HepG2 (cell line): ENCODE data around the gene ALDH2. TPM values are rescaled to one million over a fixed set of nuclear protein-coding genes. Genes with fewer than 3 reads are reported as not detected.

Experiments
- ATAC-seq: fragments of 200-7000 bp; cut with Tn5 transposase; 3 replicates; pipeline ENCODE4 v1.9.1; 2020; ENCODE audit warnings: mild to moderate bottlenecking, moderate library complexity
- BruUV-seq: library from RNA; stranded (reverse); fragments of 400-500 nt; replicated peaks from 2 replicates; lab custom pipeline; 2021; lab: Mats Ljungman, UMichigan
- CTCF ChIA-PET: fragments of 300-600 bp; formaldehyde crosslinking; extraction: SDS; loops from one replicate; lab custom pipeline; 2021; ENCODE audit warnings: low total read pairs, inconsistent platforms, low intra/inter-chr PET ratio; lab: Yijun Ruan, JAX
- POLR2A ChIA-PET: fragments of 350-600 bp; sonication (Branson Sonifier 250); formaldehyde crosslinking; loops from one replicate; lab custom pipeline; 2020; ENCODE audit warnings: antibody characterized with exemption, inconsistent platforms; lab: Yijun Ruan, JAX
- DNase-seq: peaks from one replicate; pipeline ENCODE4 v3.0.0-alpha.2; 2015; ENCODE audit warnings: low spot score
- FAIRE-seq: peaks from 3 replicates; lab custom pipeline; 2011; peaks lifted over from hg19 to GRCh38; lab: Jason Lieb, UNC
- H2AFZ ChIP-seq: one replicate; pipeline ENCODE4 v1.6.1; 2011; ENCODE audit warnings: low read length, inconsistent platforms
- H3K27ac ChIP-seq: fragments of 300-600 bp; 3 replicates; pipeline ENCODE4 v1.8.0; 2011; ENCODE audit warnings: mixed run types, mild to moderate bottlenecking, mixed read lengths, low read length, inconsistent platforms; ENCODE audit not compliant: insufficient read depth; ENCODE audit errors: extremely low read length
- H3K27me3 ChIP-seq, 2 experiments: fragments of 200-600 bp in 1 of 2; 2 replicates in 1 of 2; 3 replicates in 1 of 2; pipeline versions ENCODE4 v1.6.0 to v1.8.0; 2011; ENCODE audit warnings: low read length in 2 of 2, mild to moderate bottlenecking in 2 of 2, moderate library complexity in 2 of 2, inconsistent platforms in 1 of 2; ENCODE audit not compliant: insufficient read depth in 2 of 2, control insufficient read depth in 1 of 2
- H3K36me3 ChIP-seq, 2 experiments: fragments of 200-600 bp in 1 of 2; replicated peaks in 1 of 2; 2 replicates in 1 of 2; 3 replicates in 1 of 2; pipeline versions ENCODE4 v1.5.1 to v1.8.0; 2011; ENCODE audit warnings: low read length in 2 of 2, inconsistent platforms in 1 of 2; ENCODE audit not compliant: insufficient read depth in 2 of 2, control insufficient read depth in 1 of 2
- H3K4me1 ChIP-seq: 2 replicates; pipeline ENCODE4 v1.5.1; 2012; ENCODE audit warnings: low read length, inconsistent platforms; ENCODE audit not compliant: insufficient read depth
- H3K4me2 ChIP-seq: 2 replicates; pipeline ENCODE4 v1.6.0; 2011; ENCODE audit warnings: low read depth, low read length, inconsistent platforms
- H3K4me3 ChIP-seq, 3 experiments: fragments of 200-600 bp in 1 of 3; sonication (generic), shearing (Covaris generic) in 1 of 3; replicated peaks in 1 of 3; 2 replicates each; pipeline ENCODE4 v1.5.1; 2011 to 2016; ENCODE audit warnings: low read length in 3 of 3, inconsistent platforms in 2 of 3, low read depth in 2 of 3, mild to moderate bottlenecking in 2 of 3, control low read depth in 1 of 3, mixed read lengths in 1 of 3; ENCODE audit not compliant: insufficient read depth in 1 of 3
- H3K79me2 ChIP-seq: one replicate; pipeline ENCODE4 v1.6.1; 2011; ENCODE audit warnings: low read length, inconsistent platforms; ENCODE audit not compliant: insufficient read depth
- H3K9ac ChIP-seq: 2 replicates; pipeline ENCODE4 v1.6.0; 2011; ENCODE audit warnings: mild to moderate bottlenecking, low read depth, low read length, inconsistent platforms; ENCODE audit not compliant: insufficient read depth
- H3K9me3 ChIP-seq: 2 replicates; pipeline ENCODE4 v1.5.1; 2012; ENCODE audit warnings: mild to moderate bottlenecking, low read length
- H4K20me1 ChIP-seq: 2 replicates; pipeline ENCODE4 v1.6.0; 2011; ENCODE audit warnings: inconsistent platforms, mild to moderate bottlenecking, low read length, moderate library complexity; ENCODE audit not compliant: insufficient read depth
- AGO2 ChIP-seq: fragments of 200-400 bp; formaldehyde crosslinking; optimal IDR thresholded peaks from 2 replicates; pipeline ENCODE3; 2017; ENCODE audit warnings: mild to moderate bottlenecking, low read depth, low read length, moderate library complexity
- ARNT2 ChIP-seq: sonication (generic); formaldehyde crosslinking; IDR thresholded peaks from 2 replicates; pipeline ENCODE4 v1.8.0; 2022; ENCODE audit warnings: mild to moderate bottlenecking, low read depth, missing genetic modification reagents, moderate library complexity
- CAMTA2 ChIP-seq: sonication (generic); formaldehyde crosslinking; IDR thresholded peaks from 2 replicates; pipeline ENCODE4 v1.4.0; 2020; ENCODE audit warnings: mild to moderate bottlenecking, missing genetic modification reagents, borderline replicate concordance
- EP300 ChIP-seq, 3 experiments: sonication (generic) in 1 of 3; formaldehyde crosslinking in 1 of 3; IDR thresholded peaks; 2 replicates each; pipeline versions ENCODE4 v1.5.1 to v1.6.1; 2011 to 2020; ENCODE audit warnings: low read depth in 2 of 3, low read length in 2 of 3, borderline replicate concordance in 1 of 3, improper control_type of control experiment in 1 of 3, mild to moderate bottlenecking in 1 of 3, missing genetic modification reagents in 1 of 3, moderate library complexity in 1 of 3
- GATAD2A ChIP-seq: IDR thresholded peaks from 2 replicates; pipeline ENCODE4 v1.6.1; 2016
- HDAC1 ChIP-seq: sonication (generic); formaldehyde crosslinking; IDR thresholded peaks from 2 replicates; pipeline ENCODE4 v1.5.1; 2020; ENCODE audit warnings: mild to moderate bottlenecking, missing genetic modification reagents
- JUND ChIP-seq: sonication (generic); formaldehyde crosslinking; IDR thresholded peaks from 2 replicates; pipeline ENCODE4 v1.8.0; 2022; ENCODE audit warnings: mild to moderate bottlenecking, missing genetic modification reagents
- KMT2A ChIP-seq: sonication (generic); formaldehyde crosslinking; IDR thresholded peaks from 2 replicates; pipeline ENCODE4 v1.4.0; 2020; ENCODE audit warnings: missing genetic modification reagents
- NBN ChIP-seq: fragments of 450-650 bp; conservative IDR thresholded peaks from 2 replicates; pipeline ENCODE4 v1.6.1; 2017
- PAX8 ChIP-seq: sonication (generic); formaldehyde crosslinking; IDR thresholded peaks from 2 replicates; pipeline ENCODE4 v1.8.0; 2022; ENCODE audit warnings: mild to moderate bottlenecking, missing genetic modification reagents, borderline replicate concordance
- RXRA ChIP-seq: sonication (generic); formaldehyde crosslinking; IDR thresholded peaks from 2 replicates; pipeline ENCODE4 v1.5.1; 2020; ENCODE audit warnings: missing genetic modification reagents
- ZBTB1 ChIP-seq: sonication (generic); formaldehyde crosslinking; IDR thresholded peaks from 2 replicates; pipeline ENCODE4 v1.4.0; 2020; ENCODE audit warnings: missing genetic modification reagents, borderline replicate concordance
- ZNF232 ChIP-seq: sonication (generic); formaldehyde crosslinking; IDR thresholded peaks from 2 replicates; pipeline ENCODE4 v1.4.0; 2020; ENCODE audit warnings: missing genetic modification reagents, borderline replicate concordance
- ZNF558 ChIP-seq: sonication (generic); formaldehyde crosslinking; IDR thresholded peaks from 2 replicates; pipeline ENCODE4 v1.9.0; 2022; ENCODE audit warnings: mild to moderate bottlenecking, missing genetic modification reagents, borderline replicate concordance
- WGBS: methylation state at CpG from one replicate; pipeline ENCODE4 v1.1.6; 2017; ENCODE audit warnings: low lambda C conversion rate; 5-methylcytosine and 5-hydroxymethylcytosine counted together
- in situ Hi-C: cut with HindIII; loops from 2 replicates; pipeline ENCODE4 v1.10.0; 2017; ENCODE audit warnings: low pct_unique_long_range_greater_than_20kb; ENCODE audit not compliant: extremely low pct_ligation_motif_present
- intact Hi-C: fragments of 100-400 bp; cut with micrococcal nuclease; formaldehyde crosslinking; loops from one replicate; pipeline ENCODE4 v1.10.0; 2022; ENCODE audit not compliant: unreplicated experiment
- polyA plus RNA-seq, 8 experiments: library from polyadenylated mRNA; depleted of rRNA in 3 of 8; stranded (reverse) in 7 of 8; unstranded in 1 of 8; fragments of >200 nt; fragmentation: Illumina TruSeq in 4 of 8; extraction: Trizol in 4 of 8; gene quantifications; 2 replicates each; pipeline versions ENCODE4 v1.2.1 to v1.2.3, GENCODE V29; 2011 to 2016; ENCODE audit warnings: low read depth in 4 of 8, missing spikeins in 1 of 8, mixed read lengths in 1 of 8; ENCODE audit not compliant: insufficient read depth in 1 of 8
- total RNA-seq, 5 experiments: library from RNA; depleted of rRNA; stranded (reverse); fragments of >200 nt; fragmentation: Illumina TruSeq; extraction: Trizol; gene quantifications; 2 replicates each; pipeline ENCODE4 v1.2.3, GENCODE V29; 2016; ENCODE audit warnings: low read depth in 1 of 5
- TF ChIP-seq, protein P1 (sequence below): sonication (generic); formaldehyde crosslinking; IDR thresholded peaks from 2 replicates; pipeline ENCODE4 v1.8.0; 2022; ENCODE audit warnings: missing genetic modification reagents, low read depth, mild to moderate bottlenecking, borderline replicate concordance
- TF ChIP-seq, protein P2 (sequence below): sonication (generic); formaldehyde crosslinking; IDR thresholded peaks from 2 replicates; pipeline ENCODE4 v1.5.0; 2020; ENCODE audit warnings: mild to moderate bottlenecking, missing genetic modification reagents, moderate library complexity
- TF ChIP-seq, protein P3 (sequence below): sonication (generic); formaldehyde crosslinking; IDR thresholded peaks from 2 replicates; pipeline ENCODE4 v1.4.0; 2020; ENCODE audit warnings: missing genetic modification reagents; ENCODE audit errors: not compliant biosample characterization
- TF ChIP-seq, protein P4 (sequence below): IDR thresholded peaks from 2 replicates; pipeline ENCODE4 v1.6.1; 2016; ENCODE audit warnings: missing compliant biosample characterization, missing genetic modification reagents, borderline replicate concordance
- TF ChIP-seq, protein P5 (sequence below): sonication (generic); formaldehyde crosslinking; IDR thresholded peaks from 2 replicates; pipeline ENCODE4 v1.4.0; 2020; ENCODE audit warnings: missing genetic modification reagents, mild to moderate bottlenecking, borderline replicate concordance

Gene ALDH2
- total and polyA plus RNA-seq, 2 of the 13 experiments (the other 11 are each of a cell fraction or from before 2014, with no cell fraction given): 78.8 to 103 TPM

DNA sequence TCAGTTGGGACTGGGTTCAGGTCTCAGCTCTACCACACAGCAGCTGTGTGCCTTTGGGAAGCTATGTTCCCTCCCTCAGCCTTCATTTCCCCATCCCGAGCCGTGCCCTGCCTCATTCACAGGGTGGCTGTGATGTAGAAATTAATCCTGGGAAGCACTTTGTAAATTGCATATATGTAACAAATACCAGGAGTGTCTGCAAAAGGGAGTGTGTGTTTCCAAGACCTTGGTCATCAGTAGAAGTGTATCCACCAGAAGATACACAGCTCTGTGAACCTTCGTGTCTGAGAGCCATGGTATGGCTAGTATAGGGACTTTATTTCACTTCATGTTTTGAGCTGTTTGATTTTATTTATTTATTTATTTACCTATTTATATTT, 26.1 kb downstream of the ALDH2 start:
- Histone ChIP-seq H3K36me3 (peaks cover 30 to 72% of the 10 kb centered on the region in 2 experiments), H3K4me2 (no peak overlapping the region), H3K9ac (no peak overlapping the region), H3K4me3 (no peak overlapping the region), H3K9me3 (no peaks in the 10 kb centered on the region), H2AFZ (no peak overlapping the region), H3K27ac (no peak overlapping the region), H3K79me2 (no peaks in the 10 kb centered on the region), H4K20me1 (no peaks in the 10 kb centered on the region), H3K27me3 (no peaks in the 10 kb centered on the region), H3K4me1 (peaks cover 21% of the 10 kb centered on the region)
- ChIA-PET CTCF (no interaction called here), POLR2A (no interaction called here)
- BruUV-seq: no TSS peak
- FAIRE-seq (no peak), DNase-seq (no peak), ATAC-seq (no peak)
- in situ Hi-C loops (loop anchor here (5.0 kb wide), 1 partner anchor 36 kb away; no protein-coding TSS in a partner anchor), intact Hi-C loops (no loop called here)
- WGBS: 98% methylated on average over 3 of the region's 3 CpGs
- TF ChIP-seq EP300 (IDR thresholded peaks at IDR 0.05; ENCODE audit: low read depth in 2 of 2, low read length in 2 of 2) (no peak), EP300 (CRISPR knock-in tag; IDR thresholded peaks at IDR 0.05; ENCODE audit: borderline replicate concordance) (no peak), ZNF232 (CRISPR knock-in tag) (no peak), JUND (CRISPR knock-in tag) (no peak), AGO2 (no peak), NBN (no peak), ZBTB1 (CRISPR knock-in tag) (no peak), PAX8 (CRISPR knock-in tag) (no peak), KMT2A (CRISPR knock-in tag) (no peak), ZNF558 (CRISPR knock-in tag) (no peak), RXRA (no peak), GATAD2A (CRISPR knock-in tag) (no peak), HDAC1 (CRISPR knock-in tag) (no peak), CAMTA2 (CRISPR knock-in tag) (no peak), ARNT2 (CRISPR knock-in tag) (no peak)
- TF ChIP-seq, protein P1, sequence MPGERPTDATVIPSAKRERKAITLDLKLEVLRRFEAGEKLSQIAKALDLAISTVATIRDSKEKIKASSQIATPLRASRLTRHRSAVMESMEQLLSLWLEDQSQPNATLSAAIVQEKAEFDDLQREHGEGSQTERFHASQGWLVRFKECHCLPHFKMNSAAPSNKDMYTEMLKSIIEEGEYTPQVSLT: no peak
- TF ChIP-seq, protein P2, sequence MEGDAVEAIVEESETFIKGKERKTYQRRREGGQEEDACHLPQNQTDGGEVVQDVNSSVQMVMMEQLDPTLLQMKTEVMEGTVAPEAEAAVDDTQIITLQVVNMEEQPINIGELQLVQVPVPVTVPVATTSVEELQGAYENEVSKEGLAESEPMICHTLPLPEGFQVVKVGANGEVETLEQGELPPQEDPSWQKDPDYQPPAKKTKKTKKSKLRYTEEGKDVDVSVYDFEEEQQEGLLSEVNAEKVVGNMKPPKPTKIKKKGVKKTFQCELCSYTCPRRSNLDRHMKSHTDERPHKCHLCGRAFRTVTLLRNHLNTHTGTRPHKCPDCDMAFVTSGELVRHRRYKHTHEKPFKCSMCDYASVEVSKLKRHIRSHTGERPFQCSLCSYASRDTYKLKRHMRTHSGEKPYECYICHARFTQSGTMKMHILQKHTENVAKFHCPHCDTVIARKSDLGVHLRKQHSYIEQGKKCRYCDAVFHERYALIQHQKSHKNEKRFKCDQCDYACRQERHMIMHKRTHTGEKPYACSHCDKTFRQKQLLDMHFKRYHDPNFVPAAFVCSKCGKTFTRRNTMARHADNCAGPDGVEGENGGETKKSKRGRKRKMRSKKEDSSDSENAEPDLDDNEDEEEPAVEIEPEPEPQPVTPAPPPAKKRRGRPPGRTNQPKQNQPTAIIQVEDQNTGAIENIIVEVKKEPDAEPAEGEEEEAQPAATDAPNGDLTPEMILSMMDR (CRISPR knock-in tag): no peak
- TF ChIP-seq, protein P3, sequence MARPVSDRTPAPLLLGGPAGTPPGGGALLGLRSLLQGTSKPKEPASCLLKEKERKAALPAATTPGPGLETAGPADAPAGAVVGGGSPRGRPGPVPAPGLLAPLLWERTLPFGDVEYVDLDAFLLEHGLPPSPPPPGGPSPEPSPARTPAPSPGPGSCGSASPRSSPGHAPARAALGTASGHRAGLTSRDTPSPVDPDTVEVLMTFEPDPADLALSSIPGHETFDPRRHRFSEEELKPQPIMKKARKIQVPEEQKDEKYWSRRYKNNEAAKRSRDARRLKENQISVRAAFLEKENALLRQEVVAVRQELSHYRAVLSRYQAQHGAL (CRISPR knock-in tag): no peak
- TF ChIP-seq, protein P4, sequence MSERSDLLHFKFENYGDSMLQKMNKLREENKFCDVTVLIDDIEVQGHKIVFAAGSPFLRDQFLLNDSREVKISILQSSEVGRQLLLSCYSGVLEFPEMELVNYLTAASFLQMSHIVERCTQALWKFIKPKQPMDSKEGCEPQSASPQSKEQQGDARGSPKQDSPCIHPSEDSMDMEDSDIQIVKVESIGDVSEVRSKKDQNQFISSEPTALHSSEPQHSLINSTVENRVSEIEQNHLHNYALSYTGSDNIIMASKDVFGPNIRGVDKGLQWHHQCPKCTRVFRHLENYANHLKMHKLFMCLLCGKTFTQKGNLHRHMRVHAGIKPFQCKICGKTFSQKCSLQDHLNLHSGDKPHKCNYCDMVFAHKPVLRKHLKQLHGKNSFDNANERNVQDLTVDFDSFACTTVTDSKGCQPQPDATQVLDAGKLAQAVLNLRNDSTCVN (CRISPR knock-in tag): no peak
- TF ChIP-seq, protein P5, sequence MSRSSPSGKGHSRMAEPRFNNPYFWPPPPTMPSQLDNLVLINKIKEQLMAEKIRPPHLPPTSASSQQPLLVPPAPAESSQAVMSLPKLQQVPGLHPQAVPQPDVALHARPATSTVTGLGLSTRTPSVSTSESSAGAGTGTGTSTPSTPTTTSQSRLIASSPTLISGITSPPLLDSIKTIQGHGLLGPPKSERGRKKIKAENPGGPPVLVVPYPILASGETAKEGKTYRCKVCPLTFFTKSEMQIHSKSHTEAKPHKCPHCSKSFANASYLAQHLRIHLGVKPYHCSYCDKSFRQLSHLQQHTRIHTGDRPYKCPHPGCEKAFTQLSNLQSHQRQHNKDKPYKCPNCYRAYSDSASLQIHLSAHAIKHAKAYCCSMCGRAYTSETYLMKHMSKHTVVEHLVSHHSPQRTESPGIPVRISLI (CRISPR knock-in tag): no peak
